ENCODE measurements around the gene CFAP141.
"Not testable (repeated sequence)": the region's sequence is repeated elsewhere in the genome, so short reads cannot be mapped to it uniquely, and the experiment has no call there.

The CFAP141 gene

GRCh38 chr1:154206196-154206595 lies at the start of gene CFAP141:
Gene CFAP141 (minus strand): TSS chr1:154206333. CDS start chr1:154206307, 26 bp downstream.
- peak; percentile 82 for DNase-seq

- no peak for DNase-seq
Observed at GRCh38 chr1:154253671-154254070, 47.5 kb upstream of the CFAP141 start.

- DNase-seq, result no peak
Observed at GRCh38 chr1:154241703-154242351, 35.7 kb upstream of the CFAP141 start.

GRCh38 chr1:154240294-154240833 lies 34.2 kb upstream of the CFAP141 start:
- DNase-seq, result no peak

- no peak for DNase-seq
Observed at GRCh38 chr1:154239491-154239890, 33.4 kb upstream of the CFAP141 start.

- no peak for DNase-seq
Observed at GRCh38 chr1:154237880-154238506, 31.9 kb upstream of the CFAP141 start.

- no peak for DNase-seq
Observed at GRCh38 chr1:154237435-154237834, 31.3 kb upstream of the CFAP141 start.

- no peak for DNase-seq
Observed at GRCh38 chr1:154236855-154237254, 30.7 kb upstream of the CFAP141 start.

GRCh38 chr1:154233127-154233526 lies 27.0 kb upstream of the CFAP141 start:
- DNase-seq, result not testable (repeated sequence)

GRCh38 chr1:154231112-154231511 lies 25.0 kb upstream of the CFAP141 start:
- DNase-seq, result not testable (repeated sequence)

GRCh38 chr1:154225370-154225769 lies 19.2 kb upstream of the CFAP141 start:
- DNase-seq, result no peak

GRCh38 chr1:154223621-154224020 lies 17.5 kb upstream of the CFAP141 start:
- no peak for DNase-seq

- no peak for DNase-seq
Observed at GRCh38 chr1:154222918-154223317, 16.8 kb upstream of the CFAP141 start.

- DNase-seq, result no peak
Observed at GRCh38 chr1:154222518-154222917, 16.4 kb upstream of the CFAP141 start.

GRCh38 chr1:154221278-154222001 lies 15.3 kb upstream of the CFAP141 start:
- peak; percentile 74 for DNase-seq

- no peak for DNase-seq
Observed at GRCh38 chr1:154220970-154221277, 14.8 kb upstream of the CFAP141 start.

GRCh38 chr1:154220071-154220969 lies 14.2 kb upstream of the CFAP141 start, which contains the start of gene UBAP2L:
Gene UBAP2L (plus strand): TSS chr1:154220955. CDS start chr1:154225124, 4,169 bp downstream.
- peak; percentile 100 for DNase-seq

- DNase-seq, result peak; percentile 45
Observed at GRCh38 chr1:154219541-154219940, 13.4 kb upstream of the CFAP141 start.

GRCh38 chr1:154218545-154218944 lies 12.4 kb upstream of the CFAP141 start:
- no peak for DNase-seq

GRCh38 chr1:154213274-154213673 lies 7.1 kb upstream of the CFAP141 start:
- DNase-seq, result no peak

GRCh38 chr1:154212083-154212482 lies 6.0 kb upstream of the CFAP141 start:
- no peak for DNase-seq

GRCh38 chr1:154208677-154209388 lies 2.7 kb upstream of the CFAP141 start:
- no peak for DNase-seq

Measured in DMS53 (cell line).